ENCODE measurements around the gene CDK12. TPM values are rescaled to one million over a fixed set of nuclear protein-coding genes. Genes with fewer than 3 reads are reported as not detected.

Gene CDK12
- total and polyA plus RNA-seq, 9 of the 15 experiments (the other 6 are each of a cell fraction or from before 2014, with no cell fraction given), result 3.4 to 65.6 (median 36.8) TPM

GRCh38 chr17:39573447-39574298, 112.4 kb downstream of the CDK12 start (continued):
- TF ChIP-seq TEAD2 (tag; IDR thresholded peaks at IDR 0.05) (no peak), ZBTB2 (IDR thresholded peaks at IDR 0.05) (no peak), PTBP1 (IDR thresholded peaks at IDR 0.05; ENCODE audit: low read depth, low read length) (no peak), NR2C2 (CRISPR knock-in tag; IDR thresholded peaks at IDR 0.05) (no peak), NR2C2 (tag; IDR thresholded peaks at IDR 0.05) (no peak), NFIX (CRISPR knock-in tag; IDR thresholded peaks at IDR 0.05; ENCODE audit: low read depth) (no peak), EGR1 (conservative IDR thresholded peaks at IDR 0.05) (peak; percentile 43), ZBTB7A (IDR thresholded peaks at IDR 0.05; ENCODE audit: borderline replicate concordance, control insufficient read depth, low read depth, low read length) (peak; percentile 25; the same call in 1 of the 2 replicates), USF2 (CRISPR knock-in tag; IDR thresholded peaks at IDR 0.05) (peak; percentile 64), RBFOX2 (IDR thresholded peaks at IDR 0.05; ENCODE audit: low read depth, low read length) (0 out of 2 replicates have a peak, but pooled peaks have one; percentile 12), HDAC8 (tag; IDR thresholded peaks at IDR 0.05) (no peak), RFX1 (IDR thresholded peaks at IDR 0.05) (peak; percentile 39), ATF1 (CRISPR knock-in tag; IDR thresholded peaks at IDR 0.05) (no peak), ATF1 (tag; IDR thresholded peaks at IDR 0.05) (0 out of 2 replicates have a peak, but pooled peaks have one; percentile 16), CBFA2T2 (conservative IDR thresholded peaks at IDR 0.05) (0 out of 2 replicates have a peak, but pooled peaks have one; percentile 4), MAZ (CRISPR knock-in tag; conservative IDR thresholded peaks at IDR 0.05 in 1 of 2, IDR thresholded peaks at IDR 0.05 in 1 of 2) (peak in 1 of 2 experiments; percentile 55; a peak in 2 of 4 replicates), RAD51 (IDR thresholded peaks at IDR 0.05; ENCODE audit: borderline replicate concordance, low read depth) (peak; percentile 74)

Data from K562 (cell line).